CD4-positive, alpha-beta memory T cell (primary cell): Measurements from ENCODE around the gene SRPK3. TPM values are rescaled to one million over a fixed set of nuclear protein-coding genes. Genes with fewer than 3 reads are reported as not detected.

Source experiments
- CTCF ChIA-PET: fragments of 350-600 bp; sonication (Branson Sonifier 250); formaldehyde crosslinking; loops from one replicate; lab custom pipeline; 2021; ENCODE audit warnings: inconsistent platforms; ENCODE audit not compliant: partially characterized antibody; lab: Charles Lee
- POLR2A ChIA-PET: fragments of 350-600 bp; sonication (Branson Sonifier 250); formaldehyde crosslinking; loops from one replicate; lab custom pipeline; 2021; ENCODE audit not compliant: partially characterized antibody; lab: Charles Lee
- DNase-seq, 5 donors: peaks; one replicate each; pipeline versions ENCODE4 v3.0.0 to v3.0.0-alpha.2; 2020 to 2022; ENCODE audit warnings: mixed read lengths in 1 of 5
- H3K27ac ChIP-seq: one replicate; pipeline ENCODE4 v1.7.0; 2013; ENCODE audit warnings: low read depth, low read length
- H3K27me3 ChIP-seq: 2 replicates; pipeline ENCODE4 v1.7.0; 2013; ENCODE audit warnings: mild to moderate bottlenecking, low read length, moderate library complexity; ENCODE audit not compliant: insufficient read depth
- H3K36me3 ChIP-seq: 2 replicates; pipeline ENCODE4 v1.7.0; 2013; ENCODE audit warnings: mild to moderate bottlenecking, low read length, moderate library complexity; ENCODE audit not compliant: insufficient read depth
- H3K4me1 ChIP-seq: 2 replicates; pipeline ENCODE4 v1.7.0; 2013; ENCODE audit warnings: mild to moderate bottlenecking, low read length, moderate library complexity; ENCODE audit not compliant: insufficient read depth
- H3K4me3 ChIP-seq, 2 donors: one replicate each; pipeline ENCODE4 v1.7.0; 2013; ENCODE audit warnings: low read length in 2 of 2, mild to moderate bottlenecking in 1 of 2
- H3K9me3 ChIP-seq, 2 donors: one replicate each; pipeline ENCODE4 v1.7.0; 2013; ENCODE audit warnings: low read length in 2 of 2, control low read depth in 1 of 2; ENCODE audit not compliant: control insufficient read depth in 1 of 2
- H3K27ac Mint-ChIP-seq, 7 donors: one replicate each; pipeline ENCODE4 v1.8.0; 2020 to 2021; ENCODE audit warnings: mixed read lengths in 7 of 7, mild to moderate bottlenecking in 6 of 7, inconsistent platforms in 3 of 7, moderate library complexity in 3 of 7
- H3K27me3 Mint-ChIP-seq, 2 donors: one replicate each; pipeline ENCODE4 v1.8.0; 2020 to 2021; ENCODE audit warnings: mixed read lengths in 2 of 2
- H3K36me3 Mint-ChIP-seq, 2 donors: one replicate each; pipeline ENCODE4 v1.8.0; 2020 to 2021; ENCODE audit warnings: mixed read lengths in 2 of 2, inconsistent platforms in 1 of 2, mild to moderate bottlenecking in 1 of 2
- H3K4me1 Mint-ChIP-seq, 4 donors: one replicate each; pipeline ENCODE4 v1.8.0; 2020 to 2021; ENCODE audit warnings: mixed read lengths in 4 of 4, mild to moderate bottlenecking in 1 of 4
- H3K4me3 Mint-ChIP-seq, 8 donors: one replicate each; pipeline ENCODE4 v1.8.0; 2020 to 2021; ENCODE audit warnings: mixed read lengths in 8 of 8, mild to moderate bottlenecking in 7 of 8, moderate library complexity in 6 of 8, inconsistent platforms in 3 of 8
- H3K9me3 Mint-ChIP-seq, 8 donors: one replicate each; pipeline ENCODE4 v1.8.0; 2020 to 2021; ENCODE audit warnings: mixed read lengths in 8 of 8, mild to moderate bottlenecking in 5 of 8, inconsistent platforms in 3 of 8, moderate library complexity in 1 of 8
- intact Hi-C: fragments of 100-400 bp; cut with micrococcal nuclease; formaldehyde crosslinking; loops from one replicate; pipeline ENCODE4 v1.15.1; 2023
- polyA plus RNA-seq, 2 donors: library from polyadenylated mRNA; unstranded; fragments of 300-500 nt; fragmentation: Illumina TruSeq; gene quantifications; one replicate each; pipeline ENCODE4 v1.2.3, GENCODE V29; 2021
- total RNA-seq, 2 experiments: library from RNA; stranded (reverse); gene quantifications; one replicate each; pipeline ENCODE4 v1.2.3, GENCODE V29; 2021

SRPK3 gene
- total and polyA plus RNA-seq, 4 experiments from 2014 or later, result not detected

DNA sequence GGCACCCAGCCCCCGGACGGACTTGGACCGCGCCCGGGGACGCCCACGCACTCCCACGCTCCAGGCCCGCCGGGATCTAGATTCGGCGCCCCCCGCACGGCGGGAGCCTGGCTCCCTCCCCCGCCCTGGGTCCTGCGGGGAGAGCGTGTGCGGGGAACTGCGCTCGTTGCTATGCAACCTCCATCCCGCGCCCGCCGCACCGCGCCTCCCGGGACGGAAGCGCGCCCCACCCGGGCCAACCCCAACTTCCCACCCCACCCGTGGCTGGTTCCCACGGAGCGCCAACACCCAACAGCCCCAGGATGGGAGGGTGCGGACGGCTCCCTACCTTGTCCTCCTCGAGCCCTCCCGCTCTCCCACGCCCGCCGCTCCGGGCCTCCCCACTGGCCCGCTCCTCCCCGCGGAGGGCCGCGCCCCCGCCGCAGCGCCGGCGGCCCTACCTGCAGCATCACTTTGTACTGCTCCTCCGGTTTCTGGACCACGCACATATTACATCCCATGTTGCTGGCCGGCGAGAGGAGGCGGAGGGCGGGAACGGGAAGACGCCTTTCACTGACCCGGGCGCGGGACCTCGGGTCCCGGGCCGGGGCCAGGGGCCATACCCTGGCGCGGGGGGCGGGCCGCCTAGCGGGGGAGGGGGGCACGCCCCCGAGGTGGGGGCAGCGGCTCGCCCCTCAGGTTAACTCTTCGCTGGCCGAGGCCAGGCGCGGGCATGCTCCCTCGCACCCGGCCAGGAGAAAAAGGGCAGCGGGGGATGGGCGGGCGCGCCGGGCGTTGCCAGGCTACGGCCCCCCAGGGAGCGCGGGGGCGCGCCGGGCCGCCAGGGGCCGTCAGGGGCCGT, 49.2 kb downstream of the SRPK3 start, which contains the start of gene PDZD4:
Gene PDZD4, minus strand, starts transcription at position 746 of the 841 bp plus-strand sequence. Its CDS starts 246 bp downstream, at position 500.
- H3K36me3 ChIP-seq, result no peaks in the 10 kb centered on the region
- Mint-ChIP-seq H3K4me1 (peaks cover 15 to 39% (median 22%) of the 10 kb centered on the region in 4 donors), H3K36me3 (no peaks in the 10 kb centered on the region), H3K27me3 (no peaks in the 10 kb centered on the region), H3K27ac (peak within 1 kb of the TSS in 6 of 7 donors; percentile 48 to 75 (median 67)), H3K9me3 (no peaks in the 10 kb centered on the region), H3K4me3 (peak within 1 kb of the TSS; percentile 62 to 83 (median 78))
- H3K9me3 ChIP-seq, result no peaks in the 10 kb centered on the region
- ChIA-PET CTCF (no interaction called here), POLR2A (no interaction called here)
- H3K27me3 ChIP-seq, result no peaks in the 10 kb centered on the region
- H3K4me3 ChIP-seq, result peak within 1 kb of the TSS in 1 of 2 donors; percentile 35
- H3K27ac ChIP-seq, result peak within 1 kb of the TSS; percentile 9
- intact Hi-C loops, result loop anchor here (10.0 kb wide), 1 partner anchor 55 kb away; the partner anchor contains the start of gene L1CAM
- DNase-seq, result peak in 4 of 5 donors; percentile 18 to 45 (median 26)
- H3K4me1 ChIP-seq, result peaks cover 21% of the 10 kb centered on the region

DNA sequence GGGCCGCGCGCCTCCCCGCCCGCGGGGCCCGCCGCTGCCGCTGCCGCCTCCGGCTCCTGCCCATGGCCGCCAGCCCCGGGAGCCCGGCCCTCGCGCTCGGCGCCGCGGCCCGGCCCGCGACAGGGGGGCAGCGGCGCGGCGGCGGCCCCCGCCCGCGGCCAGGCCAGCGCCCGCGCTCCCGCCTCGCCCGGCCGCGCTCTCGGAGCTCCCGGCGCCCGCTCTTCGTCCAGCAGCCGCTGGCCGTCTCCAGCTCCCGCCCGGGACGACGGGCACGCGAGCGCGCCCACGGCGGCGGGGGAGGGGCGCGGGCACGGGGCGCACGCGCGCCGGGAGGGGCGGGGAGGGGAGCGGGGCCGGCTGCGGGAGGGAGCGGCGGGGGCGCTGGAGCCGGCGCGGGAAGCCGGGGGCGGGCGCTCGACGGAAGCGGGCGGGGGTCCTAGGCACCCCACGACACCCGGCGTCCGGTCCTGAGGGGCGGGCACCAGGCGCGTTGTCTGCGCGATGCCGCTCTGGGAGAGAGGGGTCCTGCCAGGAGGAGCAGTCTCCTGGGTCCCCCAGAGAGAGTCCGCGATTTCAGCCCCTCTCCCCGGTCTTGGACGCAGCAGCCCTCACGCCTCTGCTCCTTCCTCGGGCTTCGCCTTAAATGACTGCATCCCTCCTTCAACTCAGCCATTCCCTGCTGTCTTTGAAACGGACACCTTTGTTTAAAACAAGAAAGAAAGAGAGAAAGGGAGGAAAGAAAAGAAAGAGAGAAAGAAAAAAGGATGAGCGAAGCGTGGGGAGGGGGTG, 50.0 kb downstream of the SRPK3 start:
- Histone ChIP-seq H3K27ac (no peak overlapping the region), H3K27me3 (no peaks in the 10 kb centered on the region), H3K4me3 (no peak overlapping the region), H3K4me1 (peaks cover 21% of the 10 kb centered on the region), H3K9me3 (no peaks in the 10 kb centered on the region), H3K36me3 (no peaks in the 10 kb centered on the region)
- CTCF ChIA-PET, result no interaction called here
- H3K4me3 Mint-ChIP-seq, result peak overlapping the region; percentile 15 to 79 (median 73)
- no peaks in the 10 kb centered on the region for H3K36me3 Mint-ChIP-seq
- POLR2A ChIA-PET, result no interaction called here
- no peaks in the 10 kb centered on the region for H3K9me3 Mint-ChIP-seq
- no peaks in the 10 kb centered on the region for H3K27me3 Mint-ChIP-seq
- intact Hi-C loops, result no loop called here
- no peak for DNase-seq
- peaks cover 12 to 31% (median 19%) of the 10 kb centered on the region in 4 donors for H3K4me1 Mint-ChIP-seq
- peak overlapping the region in 1 of 7 donors; percentile 75 for H3K27ac Mint-ChIP-seq

DNA sequence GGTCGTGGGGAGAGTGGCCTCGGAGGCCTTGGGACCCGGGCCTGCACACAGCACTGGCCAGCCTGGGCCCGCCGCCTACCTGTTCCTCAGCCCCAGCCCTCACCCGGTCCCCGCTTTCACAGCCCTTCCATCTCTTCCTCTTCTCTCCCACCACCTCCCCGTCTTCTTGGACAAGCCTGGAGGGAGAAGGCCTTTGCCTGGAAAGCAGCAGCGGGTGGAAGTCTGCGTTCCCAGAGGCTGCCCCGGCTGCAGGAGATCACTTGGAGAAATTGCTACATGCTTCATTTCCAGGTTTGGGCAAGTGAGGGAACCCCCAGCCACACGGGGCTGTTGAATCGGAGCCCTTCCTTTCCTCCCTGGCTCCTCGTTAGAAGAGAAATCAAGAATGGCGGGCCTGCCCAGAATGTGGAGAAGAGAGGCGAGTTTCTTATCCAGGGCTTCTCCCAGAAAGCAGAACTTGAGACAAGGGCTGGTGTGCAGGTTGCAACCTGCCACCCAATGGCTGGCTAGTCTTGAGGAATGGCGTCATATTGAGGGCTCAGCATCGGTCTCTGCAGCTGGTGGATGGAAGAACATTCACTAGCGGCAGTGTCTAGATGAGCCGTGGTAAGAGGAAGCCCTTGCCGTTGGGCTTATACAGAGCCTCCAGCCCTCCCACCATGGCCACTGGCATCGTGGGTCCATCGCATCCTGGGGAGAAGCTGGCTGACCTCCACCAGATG, 50.7 kb downstream of the SRPK3 start:
- Mint-ChIP-seq H3K27me3 (no peaks in the 10 kb centered on the region), H3K4me3 (peak overlapping the region; percentile 48 to 74 (median 62)), H3K4me1 (peaks cover 12 to 31% (median 18%) of the 10 kb centered on the region in 4 donors), H3K9me3 (no peaks in the 10 kb centered on the region), H3K27ac (peak overlapping the region in 3 of 7 donors; percentile 21 to 40 (median 35)), H3K36me3 (no peaks in the 10 kb centered on the region)
- Histone ChIP-seq H3K9me3 (no peaks in the 10 kb centered on the region), H3K36me3 (no peaks in the 10 kb centered on the region), H3K4me1 (peaks cover 21% of the 10 kb centered on the region), H3K27me3 (no peaks in the 10 kb centered on the region), H3K27ac (no peak overlapping the region), H3K4me3 (no peak overlapping the region)
- intact Hi-C loops, result no loop called here
- CTCF ChIA-PET, result no interaction called here
- DNase-seq, result no peak
- POLR2A ChIA-PET, result no interaction called here

DNA sequence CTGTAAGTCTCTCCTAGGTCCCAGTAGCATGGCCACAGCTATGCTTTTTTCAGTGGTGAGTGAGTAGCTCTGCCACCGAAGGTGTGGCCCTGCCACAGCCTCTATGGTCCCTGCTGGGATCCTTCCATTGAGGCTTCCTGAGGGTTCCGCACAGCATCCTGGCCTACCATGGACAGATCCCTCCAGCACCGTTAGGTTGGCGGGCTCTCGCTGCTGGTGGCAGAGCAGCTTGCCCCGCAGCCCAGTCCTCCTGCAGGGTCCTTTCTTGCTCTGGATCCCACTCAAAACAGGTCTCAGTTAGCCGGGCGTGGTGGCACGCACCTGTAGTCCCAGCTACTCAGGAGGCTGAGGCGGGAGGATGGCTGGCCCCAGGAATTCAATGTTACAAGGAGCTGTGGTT, 51.9 kb downstream of the SRPK3 start:
- H3K27ac ChIP-seq, result no peak overlapping the region
- Mint-ChIP-seq H3K27ac (no peak overlapping the region), H3K4me1 (peaks cover 1 to 20% (median 7%) of the 10 kb centered on the region in 4 donors), H3K9me3 (no peaks in the 10 kb centered on the region), H3K27me3 (no peaks in the 10 kb centered on the region), H3K4me3 (peak overlapping the region in 1 of 8 donors; percentile 21), H3K36me3 (no peaks in the 10 kb centered on the region)
- no peaks in the 10 kb centered on the region for H3K36me3 ChIP-seq
- no peaks in the 10 kb centered on the region for H3K9me3 ChIP-seq
- intact Hi-C loops, result no loop called here
- CTCF ChIA-PET, result no interaction called here
- peaks cover 10% of the 10 kb centered on the region for H3K4me1 ChIP-seq
- no peak for DNase-seq
- H3K4me3 ChIP-seq, result no peak overlapping the region
- H3K27me3 ChIP-seq, result no peaks in the 10 kb centered on the region
- POLR2A ChIA-PET, result no interaction called here

Other genes starting within 250 kb of the SRPK3 start
- 10 to 100 TPM; 26.1 to 26.3 TPM for gene CCNQ, start 181.9 kb upstream of the SRPK3 start, total RNA-seq
- gene CCNQ, start 181.9 kb upstream of the SRPK3 start, polyA plus RNA-seq, result 10 to 100 TPM; 51.2 to 53.6 TPM
- not detected for gene DUSP9, start 133.8 kb upstream of the SRPK3 start, total RNA-seq
- not detected for gene DUSP9, start 133.8 kb upstream of the SRPK3 start, polyA plus RNA-seq
- gene PNCK, start 107.2 kb upstream of the SRPK3 start, total RNA-seq, result not detected
- gene PNCK, start 107.2 kb upstream of the SRPK3 start, polyA plus RNA-seq, result not detected
- gene SLC6A8, start 93.1 kb upstream of the SRPK3 start, total RNA-seq, result 1 to 10 TPM in 1 of 2 experiments, under 1 TPM in 1; 0.84 to 1.4 TPM
- under 1 TPM; 0.11 to 0.21 TPM for gene SLC6A8, start 93.1 kb upstream of the SRPK3 start, polyA plus RNA-seq
- 100 to 1,000 TPM; 126 to 128 TPM for gene BCAP31, start 56.7 kb upstream of the SRPK3 start, total RNA-seq
- 100 to 1,000 TPM; 306 to 510 TPM for gene BCAP31, start 56.7 kb upstream of the SRPK3 start, polyA plus RNA-seq
- 1 to 10 TPM; 6.7 to 6.8 TPM for gene ABCD1, start 56.2 kb upstream of the SRPK3 start, total RNA-seq
- 1 to 10 TPM; 1.7 to 3.0 TPM for gene ABCD1, start 56.2 kb upstream of the SRPK3 start, polyA plus RNA-seq
- gene PLXNB3, start 16.8 kb upstream of the SRPK3 start, total RNA-seq, result not detected
- gene PLXNB3, start 16.8 kb upstream of the SRPK3 start, polyA plus RNA-seq, result not detected
- gene IDH3G, start 13.3 kb downstream of the SRPK3 start, total RNA-seq, result 10 to 100 TPM; 39.9 to 45.5 TPM
- gene IDH3G, start 13.3 kb downstream of the SRPK3 start, polyA plus RNA-seq, result 100 to 1,000 TPM in 1 of 2 donors, 10 to 100 TPM in 1; 69.6 to 106 TPM
- gene SSR4, start 13.6 kb downstream of the SRPK3 start, total RNA-seq, result 100 to 1,000 TPM; 216 to 224 TPM
- 100 to 1,000 TPM; 476 to 618 TPM for gene SSR4, start 13.6 kb downstream of the SRPK3 start, polyA plus RNA-seq
- 1 to 10 TPM; 4.4 to 5.0 TPM for gene PDZD4, start 49.5 kb downstream of the SRPK3 start, total RNA-seq
- gene PDZD4, start 49.5 kb downstream of the SRPK3 start, polyA plus RNA-seq, result 1 to 10 TPM in 1 of 2 donors, under 1 TPM in 1; 0.47 to 2.7 TPM
- 1 to 10 TPM; 1.0 to 1.8 TPM for gene L1CAM, start 105.1 kb downstream of the SRPK3 start, total RNA-seq
- under 1 TPM; 0.26 to 0.57 TPM for gene L1CAM, start 105.1 kb downstream of the SRPK3 start, polyA plus RNA-seq
- not detected for gene AVPR2, start 123.6 kb downstream of the SRPK3 start, total RNA-seq
- under 1 TPM in 1 of 2 donors, not detected in 1; 0.15 TPM for gene AVPR2, start 123.6 kb downstream of the SRPK3 start, polyA plus RNA-seq
- 100 to 1,000 TPM; 327 to 330 TPM for gene ARHGAP4, start 145.2 kb downstream of the SRPK3 start, total RNA-seq
- 100 to 1,000 TPM in 1 of 2 donors, 10 to 100 TPM in 1; 65.4 to 117 TPM for gene ARHGAP4, start 145.2 kb downstream of the SRPK3 start, polyA plus RNA-seq
- 10 to 100 TPM; 88.9 to 94.9 TPM for gene NAA10, start 154.0 kb downstream of the SRPK3 start, total RNA-seq
- gene NAA10, start 154.0 kb downstream of the SRPK3 start, polyA plus RNA-seq, result 10 to 100 TPM; 57.6 to 96.3 TPM
- gene RENBP, start 163.6 kb downstream of the SRPK3 start, total RNA-seq, result 10 to 100 TPM; 17.2 to 21.3 TPM
- gene RENBP, start 163.6 kb downstream of the SRPK3 start, polyA plus RNA-seq, result under 1 TPM in 1 of 2 donors, not detected in 1; 0.65 TPM
- gene HCFC1, start 190.8 kb downstream of the SRPK3 start, total RNA-seq, result 10 to 100 TPM; 52.6 to 53.4 TPM
- gene HCFC1, start 190.8 kb downstream of the SRPK3 start, polyA plus RNA-seq, result 10 to 100 TPM in 1 of 2 donors, 1 to 10 TPM in 1; 1.6 to 14.9 TPM
- 10 to 100 TPM; 12.8 to 14.9 TPM for gene TMEM187, start 191.7 kb downstream of the SRPK3 start, total RNA-seq
- 10 to 100 TPM; 10.4 to 23.8 TPM for gene TMEM187, start 191.7 kb downstream of the SRPK3 start, polyA plus RNA-seq
- gene IRAK1, start 238.9 kb downstream of the SRPK3 start, total RNA-seq, result 10 to 100 TPM; 66.9 to 74.5 TPM
- gene IRAK1, start 238.9 kb downstream of the SRPK3 start, polyA plus RNA-seq, result 10 to 100 TPM; 38.1 to 64.5 TPM